HepG2 (cell line): ENCODE data around the gene CD84.

Experiments
- JUND ChIP-seq: sonication (generic); formaldehyde crosslinking; IDR thresholded peaks from 2 replicates; pipeline ENCODE4 v1.8.0; 2022; ENCODE audit warnings: mild to moderate bottlenecking, missing genetic modification reagents
- TGIF2 ChIP-seq: IDR thresholded peaks from 2 replicates; pipeline ENCODE4 v1.6.1; 2016; ENCODE audit warnings: control low read depth, missing compliant biosample characterization
- YEATS4 ChIP-seq: sonication (generic); formaldehyde crosslinking; IDR thresholded peaks from 2 replicates; pipeline ENCODE4 v1.4.0; 2020; ENCODE audit warnings: missing genetic modification reagents, borderline replicate concordance
- ZNF580 ChIP-seq: IDR thresholded peaks from 2 replicates; pipeline ENCODE4 v1.6.1; 2016; ENCODE audit warnings: low read depth, borderline replicate concordance
- ZNF850 ChIP-seq: sonication (generic); formaldehyde crosslinking; conservative IDR thresholded peaks from 2 replicates; pipeline ENCODE4 v1.9.0; 2021; ENCODE audit warnings: mild to moderate bottlenecking, missing genetic modification reagents

GRCh38 chr1:160608514-160608913 is 29.2 kb upstream of the CD84 start:
- TF ChIP-seq YEATS4 (CRISPR knock-in tag) (no peak), TGIF2 (CRISPR knock-in tag) (no peak), ZNF580 (CRISPR knock-in tag) (no peak), ZNF850 (CRISPR knock-in tag) (no peak), JUND (CRISPR knock-in tag) (no peak)
